Activated naive CD4-positive, alpha-beta T cell treated with anti-CD3 and anti-CD28 coated beads, Interleukin-2, amount 10 ng/mL, durations not matched to agents 7 days and 5 days (primary cell): ENCODE data around the gene PARM1.

Experiments
- CTCF ChIA-PET: fragments of 350-600 bp; sonication (Branson Sonifier 250); formaldehyde crosslinking; loops from one replicate; lab custom pipeline; 2021; ENCODE audit warnings: antibody characterized with exemption; lab: Charles Lee
- DNase-seq: peaks from one replicate; pipeline ENCODE4 v3.0.0-alpha.2; 2020
- H3K27ac Mint-ChIP-seq: one replicate; pipeline ENCODE4 v1.8.0; 2021; ENCODE audit warnings: mild to moderate bottlenecking, moderate library complexity, mixed read lengths
- H3K27me3 Mint-ChIP-seq: one replicate; pipeline ENCODE4 v1.8.0; 2021; ENCODE audit warnings: mild to moderate bottlenecking, mixed read lengths
- H3K36me3 Mint-ChIP-seq: one replicate; pipeline ENCODE4 v1.8.0; 2021; ENCODE audit warnings: mixed read lengths
- H3K4me1 Mint-ChIP-seq: one replicate; pipeline ENCODE4 v1.8.0; 2021; ENCODE audit warnings: mixed read lengths
- H3K4me3 Mint-ChIP-seq: one replicate; pipeline ENCODE4 v1.8.0; 2021; ENCODE audit warnings: mild to moderate bottlenecking, moderate library complexity, mixed read lengths
- H3K9me3 Mint-ChIP-seq: one replicate; pipeline ENCODE4 v1.8.0; 2021; ENCODE audit warnings: mixed read lengths

The PARM1 gene

DNA sequence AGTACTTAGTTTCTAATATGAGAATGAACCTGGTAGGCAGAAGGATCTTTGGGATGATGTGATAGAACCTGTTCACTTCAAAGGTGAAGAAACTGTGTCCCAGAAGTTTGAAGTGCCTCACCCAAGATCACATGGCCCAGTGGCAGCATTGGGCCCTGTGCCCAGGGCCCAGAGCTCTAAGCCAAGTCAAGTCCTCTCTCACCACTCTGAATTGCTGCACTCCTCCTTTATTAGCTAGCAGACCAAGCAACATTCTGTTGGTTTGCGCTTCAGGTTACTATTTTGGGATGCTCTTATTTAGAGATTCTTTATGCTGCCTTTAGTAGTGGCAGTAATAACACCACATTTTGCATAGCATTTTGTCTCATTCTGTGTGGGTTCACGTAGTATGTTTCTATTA is 82.7 kb downstream of the PARM1 start:
- H3K4me1 Mint-ChIP-seq, result no peaks in the 10 kb centered on the region
- CTCF ChIA-PET, result no interaction called here
- peaks cover 2% of the 10 kb centered on the region for H3K9me3 Mint-ChIP-seq
- H3K27me3 Mint-ChIP-seq, result no peaks in the 10 kb centered on the region
- H3K4me3 Mint-ChIP-seq, result no peak overlapping the region
- no peak overlapping the region for H3K27ac Mint-ChIP-seq
- no peaks in the 10 kb centered on the region for H3K36me3 Mint-ChIP-seq
- no peak for DNase-seq

DNA sequence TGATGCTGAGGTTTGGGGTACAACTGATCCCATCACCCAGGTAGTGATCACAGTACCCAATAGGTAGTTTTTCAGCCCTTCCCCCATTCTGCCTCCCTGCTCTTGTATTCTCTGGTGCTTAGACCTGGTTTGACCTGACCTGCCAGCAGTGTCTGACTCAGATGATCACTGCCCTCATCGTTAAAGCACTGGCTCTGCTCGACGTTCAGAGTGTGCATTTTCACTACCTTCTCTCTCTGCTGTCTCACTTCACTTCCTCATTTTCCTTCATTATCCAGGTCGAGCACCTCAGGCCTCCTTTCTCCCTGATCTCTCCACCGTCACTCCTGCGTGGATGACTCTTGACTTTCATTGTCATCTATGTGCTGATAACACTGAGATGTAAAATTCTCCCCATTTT is 83.6 kb downstream of the PARM1 start:
- H3K4me3 Mint-ChIP-seq, result no peak overlapping the region
- no peak overlapping the region for H3K27ac Mint-ChIP-seq
- no peak for DNase-seq
- no peaks in the 10 kb centered on the region for H3K36me3 Mint-ChIP-seq
- CTCF ChIA-PET, result no interaction called here
- no peaks in the 10 kb centered on the region for H3K27me3 Mint-ChIP-seq
- peaks cover 2% of the 10 kb centered on the region for H3K9me3 Mint-ChIP-seq
- no peaks in the 10 kb centered on the region for H3K4me1 Mint-ChIP-seq

DNA sequence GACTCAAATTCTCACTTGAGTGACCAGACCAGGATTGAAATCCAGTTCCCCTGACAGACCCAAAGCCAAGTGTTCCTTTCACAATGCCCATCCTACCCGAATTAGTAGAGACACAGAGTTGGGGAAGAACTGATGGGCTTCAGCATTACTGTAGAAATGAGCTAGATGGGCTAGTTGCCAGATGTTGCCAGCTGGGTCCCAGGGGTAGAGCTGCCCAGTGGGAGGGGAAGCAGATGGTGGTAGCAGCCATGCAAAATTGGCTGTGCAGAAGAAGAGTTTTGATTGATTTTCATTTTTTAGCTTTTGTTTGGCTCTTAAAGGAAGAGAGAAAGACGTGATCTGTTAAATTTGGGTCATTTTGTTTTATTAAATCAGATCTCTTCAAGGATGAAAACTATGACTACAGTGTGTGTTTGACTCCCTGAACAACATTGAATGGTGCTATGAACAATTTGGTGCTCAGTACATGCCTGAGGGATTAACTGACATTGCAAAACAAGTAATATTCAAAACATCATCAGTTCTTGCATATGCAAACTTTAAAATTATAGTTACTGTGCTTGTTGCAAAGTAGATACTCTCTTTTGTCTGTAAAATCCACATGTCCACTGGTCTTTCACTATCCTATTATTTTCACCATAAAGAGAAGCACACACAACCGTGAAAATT is 86.0 kb downstream of the PARM1 start:
- no peak overlapping the region for H3K27ac Mint-ChIP-seq
- H3K27me3 Mint-ChIP-seq, result no peaks in the 10 kb centered on the region
- no peaks in the 10 kb centered on the region for H3K4me1 Mint-ChIP-seq
- no peak overlapping the region for H3K4me3 Mint-ChIP-seq
- H3K9me3 Mint-ChIP-seq, result no peaks in the 10 kb centered on the region
- H3K36me3 Mint-ChIP-seq, result no peaks in the 10 kb centered on the region
- CTCF ChIA-PET, result no interaction called here
- DNase-seq, result no peak

DNA sequence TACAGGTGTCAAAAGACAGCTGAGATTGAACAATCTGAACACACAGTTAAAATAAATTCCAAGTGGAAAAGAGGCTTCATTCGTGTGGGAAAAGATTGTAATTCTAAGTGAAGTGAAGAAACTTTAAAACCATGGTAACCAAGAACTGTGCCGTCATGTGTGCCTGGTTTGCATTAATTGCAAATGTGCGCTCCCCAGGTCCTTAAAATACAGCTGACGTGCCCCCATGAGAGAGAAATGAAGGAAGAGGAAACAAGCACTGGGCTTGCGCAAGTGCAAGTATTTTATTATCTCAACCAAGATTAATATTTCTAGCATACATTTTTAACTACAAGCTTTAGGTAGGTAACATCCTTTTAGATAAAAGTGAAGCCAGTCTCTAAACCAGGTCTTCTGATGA is 92.5 kb downstream of the PARM1 start:
- H3K36me3 Mint-ChIP-seq, result no peaks in the 10 kb centered on the region
- H3K27me3 Mint-ChIP-seq, result no peaks in the 10 kb centered on the region
- H3K4me1 Mint-ChIP-seq, result no peaks in the 10 kb centered on the region
- CTCF ChIA-PET, result no interaction called here
- no peaks in the 10 kb centered on the region for H3K9me3 Mint-ChIP-seq
- no peak overlapping the region for H3K27ac Mint-ChIP-seq
- DNase-seq, result no peak
- H3K4me3 Mint-ChIP-seq, result no peak overlapping the region

DNA sequence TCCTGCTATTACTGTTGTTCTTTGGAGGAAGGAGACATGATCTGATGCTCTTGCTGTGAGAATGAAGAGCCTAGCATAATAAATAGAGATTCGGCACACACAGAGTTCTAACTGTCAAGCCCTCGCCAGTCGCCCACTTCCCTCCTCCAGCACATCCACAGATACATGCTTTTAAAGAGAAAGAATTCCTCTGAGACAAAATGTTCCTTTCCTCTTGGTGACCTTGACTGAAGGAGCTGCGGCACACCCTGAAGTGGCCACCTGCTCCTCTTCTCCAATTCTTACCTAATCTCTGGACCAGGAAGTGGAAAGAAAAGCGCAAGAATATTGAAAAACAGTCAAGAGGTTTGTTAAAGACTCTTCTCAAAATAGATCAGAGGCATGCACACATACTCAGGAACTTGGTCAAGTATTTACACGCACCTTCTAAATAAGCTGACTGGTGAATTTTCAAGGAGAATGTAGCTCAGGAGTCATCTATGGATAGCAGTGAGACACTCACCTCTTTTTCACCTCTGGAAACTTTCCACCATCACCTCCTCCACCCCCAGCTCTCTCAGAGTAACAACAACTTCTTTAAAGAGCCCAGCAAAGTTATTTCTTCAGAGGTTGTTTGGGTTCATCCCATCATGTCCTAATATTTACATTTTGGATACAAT is 95.4 kb downstream of the PARM1 start:
- CTCF ChIA-PET, result no interaction called here
- H3K27ac Mint-ChIP-seq, result no peak overlapping the region
- no peaks in the 10 kb centered on the region for H3K27me3 Mint-ChIP-seq
- no peaks in the 10 kb centered on the region for H3K4me1 Mint-ChIP-seq
- no peaks in the 10 kb centered on the region for H3K36me3 Mint-ChIP-seq
- DNase-seq, result no peak
- no peak overlapping the region for H3K4me3 Mint-ChIP-seq
- no peaks in the 10 kb centered on the region for H3K9me3 Mint-ChIP-seq

DNA sequence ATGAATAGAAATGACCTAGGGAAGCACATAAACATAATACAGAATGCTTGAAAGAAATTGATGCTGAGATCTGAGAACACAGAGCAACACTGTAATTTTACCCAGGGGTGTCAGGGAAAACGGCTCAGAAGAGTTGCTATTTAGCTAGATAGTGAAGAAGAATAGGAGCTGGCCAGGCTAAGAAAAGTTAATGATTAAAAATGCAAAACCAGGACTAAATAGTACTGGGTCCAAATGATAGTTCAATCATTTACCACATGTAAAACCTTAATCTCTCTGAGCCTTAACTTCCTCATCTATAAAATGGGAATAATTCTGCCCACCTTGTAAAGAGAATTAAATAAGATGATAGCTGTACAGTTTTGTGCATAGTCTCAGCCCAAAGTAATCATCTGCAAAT is 97.1 kb downstream of the PARM1 start:
- no peak overlapping the region for H3K27ac Mint-ChIP-seq
- no peaks in the 10 kb centered on the region for H3K4me1 Mint-ChIP-seq
- CTCF ChIA-PET, result interaction anchor here (0.7 kb wide), 1 partner anchor 20 kb away, joined by 3 read pairs; no protein-coding TSS in a partner anchor
- H3K27me3 Mint-ChIP-seq, result no peaks in the 10 kb centered on the region
- H3K36me3 Mint-ChIP-seq, result no peaks in the 10 kb centered on the region
- H3K4me3 Mint-ChIP-seq, result no peak overlapping the region
- no peaks in the 10 kb centered on the region for H3K9me3 Mint-ChIP-seq
- no peak for DNase-seq

DNA sequence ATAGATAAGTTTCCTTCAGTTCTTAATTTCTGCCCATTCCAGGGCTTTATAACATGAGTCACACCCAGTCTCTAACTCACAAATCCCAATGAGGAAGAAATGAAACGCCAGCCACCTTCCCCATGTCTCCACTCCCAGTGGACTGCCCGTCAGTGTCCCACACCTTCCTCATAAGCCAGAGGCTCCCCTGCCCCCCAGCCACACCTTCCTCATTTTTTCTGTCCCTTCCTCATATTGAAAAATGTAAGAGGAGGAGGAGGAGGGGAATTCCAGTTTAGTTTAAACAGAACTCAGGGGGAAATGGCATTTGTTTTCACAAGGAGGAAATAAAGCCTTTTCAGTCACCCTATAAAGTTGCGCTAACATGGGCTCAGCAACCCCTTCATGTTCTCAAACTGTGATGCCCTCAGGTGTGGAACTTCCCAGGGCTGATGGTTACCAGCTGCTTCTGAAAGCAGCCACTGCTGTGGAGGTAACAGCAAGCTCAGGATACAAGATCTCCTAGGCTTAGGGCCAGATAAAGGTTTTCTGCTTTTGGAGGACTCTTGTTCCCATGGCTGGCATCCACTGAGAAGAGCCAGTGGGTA is 97.8 kb downstream of the PARM1 start:
- Mint-ChIP-seq H3K4me3 (no peak overlapping the region), H3K27ac (no peak overlapping the region), H3K9me3 (no peaks in the 10 kb centered on the region), H3K4me1 (no peaks in the 10 kb centered on the region), H3K27me3 (no peaks in the 10 kb centered on the region), H3K36me3 (no peaks in the 10 kb centered on the region)
- CTCF ChIA-PET, result no interaction called here
- DNase-seq, result no peak

DNA sequence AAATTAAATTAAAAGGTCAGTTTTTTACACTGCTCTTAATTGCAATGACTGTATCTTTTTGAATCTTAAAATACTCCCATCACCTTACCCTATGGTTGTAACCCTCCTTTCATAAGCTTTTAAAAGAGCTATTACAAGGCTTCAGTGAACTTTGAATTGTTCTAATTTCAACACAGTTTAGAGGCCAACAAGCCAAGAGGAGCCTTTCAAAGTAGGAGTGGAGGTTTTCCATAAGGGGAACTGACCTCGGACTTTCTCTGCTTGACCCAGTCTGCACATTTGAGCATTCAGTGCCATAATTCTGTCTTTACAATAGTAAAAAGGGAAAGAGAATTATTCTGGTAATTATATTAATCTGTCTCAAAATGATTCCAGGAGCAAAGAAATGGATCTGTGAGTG is 98.9 kb downstream of the PARM1 start:
- H3K4me3 Mint-ChIP-seq, result no peak overlapping the region
- H3K36me3 Mint-ChIP-seq, result no peaks in the 10 kb centered on the region
- CTCF ChIA-PET, result interaction anchor here (0.6 kb wide), 1 partner anchor 337 kb away, joined by 3 read pairs; no protein-coding TSS in a partner anchor
- no peaks in the 10 kb centered on the region for H3K27me3 Mint-ChIP-seq
- no peaks in the 10 kb centered on the region for H3K9me3 Mint-ChIP-seq
- H3K4me1 Mint-ChIP-seq, result no peaks in the 10 kb centered on the region
- no peak overlapping the region for H3K27ac Mint-ChIP-seq
- no peak for DNase-seq

DNA sequence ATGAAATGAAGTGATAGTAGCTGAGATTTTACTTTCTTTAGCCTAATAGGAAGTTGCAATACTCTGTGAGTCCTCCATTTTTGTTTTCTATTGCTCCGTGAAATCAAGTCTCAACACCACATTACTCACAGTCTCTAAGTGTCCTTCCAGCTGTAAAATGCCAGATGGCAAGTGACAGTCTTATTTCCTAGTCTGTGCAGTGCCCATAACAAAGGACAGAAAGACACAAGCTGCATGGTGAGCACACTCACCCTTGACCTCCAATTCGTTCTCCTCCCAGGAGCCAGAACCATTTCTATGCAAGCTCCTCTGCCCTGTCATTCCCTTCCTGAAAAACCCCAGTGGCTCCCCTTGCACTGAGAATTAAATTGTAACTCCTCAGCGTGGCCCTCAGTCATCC is 101.6 kb downstream of the PARM1 start:
- no peaks in the 10 kb centered on the region for H3K36me3 Mint-ChIP-seq
- H3K4me1 Mint-ChIP-seq, result no peaks in the 10 kb centered on the region
- no peak overlapping the region for H3K4me3 Mint-ChIP-seq
- DNase-seq, result no peak
- H3K27ac Mint-ChIP-seq, result no peak overlapping the region
- CTCF ChIA-PET, result no interaction called here
- H3K9me3 Mint-ChIP-seq, result no peaks in the 10 kb centered on the region
- H3K27me3 Mint-ChIP-seq, result no peaks in the 10 kb centered on the region

DNA sequence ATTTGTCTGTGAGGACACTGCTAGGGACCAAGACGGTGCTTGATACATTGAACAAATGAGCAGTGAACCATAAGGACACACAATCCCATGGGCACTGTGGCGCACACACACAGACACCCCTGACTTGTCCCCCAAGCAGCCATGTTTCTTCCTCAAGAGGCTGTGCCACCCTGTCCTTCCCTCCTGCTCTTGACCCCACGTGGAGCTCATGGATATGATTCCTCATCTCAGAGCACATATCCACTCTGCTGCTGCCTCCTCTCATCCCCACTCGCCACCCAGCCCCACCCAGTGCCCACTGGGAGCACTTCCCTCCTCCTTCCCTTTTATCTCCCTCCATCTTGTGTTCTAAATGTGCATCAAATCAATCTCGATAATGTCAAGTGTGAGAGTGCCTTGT is 102.4 kb downstream of the PARM1 start:
- H3K36me3 Mint-ChIP-seq, result no peaks in the 10 kb centered on the region
- H3K27me3 Mint-ChIP-seq, result no peaks in the 10 kb centered on the region
- no peak for DNase-seq
- no peak overlapping the region for H3K4me3 Mint-ChIP-seq
- CTCF ChIA-PET, result no interaction called here
- H3K4me1 Mint-ChIP-seq, result no peaks in the 10 kb centered on the region
- no peaks in the 10 kb centered on the region for H3K9me3 Mint-ChIP-seq
- H3K27ac Mint-ChIP-seq, result no peak overlapping the region

DNA sequence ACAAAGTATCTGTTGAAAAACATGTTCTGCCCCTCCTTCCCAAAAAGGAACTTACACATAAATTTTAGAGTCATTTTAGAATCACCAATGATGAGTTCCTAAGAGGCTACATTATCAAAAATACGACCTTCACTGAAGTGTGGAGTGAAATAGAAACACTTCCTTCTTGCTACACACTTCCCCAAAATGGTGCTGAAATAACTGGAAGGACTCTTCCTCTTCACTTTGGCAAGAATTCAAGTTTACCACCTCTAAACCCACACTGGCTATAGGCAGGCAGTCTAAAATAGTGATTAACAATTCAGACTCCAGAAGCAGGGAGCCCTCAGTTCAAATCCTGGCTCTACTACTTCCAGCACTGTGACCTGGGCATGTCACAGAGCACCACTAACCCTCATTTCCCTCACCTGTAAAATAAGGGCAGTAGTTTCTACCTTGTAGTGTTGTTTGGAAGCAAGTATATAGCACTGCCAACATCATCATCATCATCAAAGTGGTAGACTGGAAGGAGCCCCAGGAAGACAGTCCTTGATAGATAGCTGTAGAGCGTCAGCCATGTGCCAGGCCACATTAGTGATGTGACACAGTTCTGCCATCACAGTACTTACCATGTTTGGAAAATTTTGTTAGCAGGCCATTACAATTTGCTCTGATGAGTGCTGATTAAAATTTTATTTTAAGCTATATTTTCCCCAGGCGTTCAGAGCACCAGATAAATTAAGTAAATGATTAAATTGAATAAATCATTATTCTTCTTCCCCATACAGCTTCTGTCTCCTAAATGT is 103.3 kb downstream of the PARM1 start:
- CTCF ChIA-PET, result no interaction called here

DNA sequence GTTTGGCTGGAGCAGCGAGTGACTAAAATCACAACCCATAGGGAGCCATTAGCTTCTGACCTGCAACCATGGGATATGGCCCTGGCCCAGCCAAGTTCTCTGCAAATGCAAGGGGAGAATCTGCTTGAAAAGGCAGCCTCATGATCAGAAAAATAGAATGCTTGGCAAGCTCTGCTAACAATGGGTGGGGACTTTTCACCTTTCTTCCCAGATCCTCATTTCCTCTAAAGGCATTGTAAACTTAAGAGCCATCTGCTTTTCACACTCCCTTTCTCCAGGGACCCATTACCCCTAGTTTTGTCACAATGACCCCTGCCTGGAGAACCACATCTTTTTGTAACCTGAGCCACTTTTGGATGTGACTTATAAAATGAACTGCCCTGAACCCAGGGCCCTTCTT is 104.3 kb downstream of the PARM1 start:
- no peak for DNase-seq
- no peaks in the 10 kb centered on the region for H3K4me1 Mint-ChIP-seq
- H3K36me3 Mint-ChIP-seq, result no peaks in the 10 kb centered on the region
- H3K4me3 Mint-ChIP-seq, result no peak overlapping the region
- CTCF ChIA-PET, result no interaction called here
- no peaks in the 10 kb centered on the region for H3K9me3 Mint-ChIP-seq
- no peak overlapping the region for H3K27ac Mint-ChIP-seq
- H3K27me3 Mint-ChIP-seq, result no peaks in the 10 kb centered on the region

More for the DNA sequence above, 103.3 kb downstream of the PARM1 start:
- DNase-seq, result no peak
- H3K27me3 Mint-ChIP-seq, result no peaks in the 10 kb centered on the region
- H3K36me3 Mint-ChIP-seq, result no peaks in the 10 kb centered on the region
- no peaks in the 10 kb centered on the region for H3K9me3 Mint-ChIP-seq
- no peaks in the 10 kb centered on the region for H3K4me1 Mint-ChIP-seq
- no peak overlapping the region for H3K27ac Mint-ChIP-seq
- H3K4me3 Mint-ChIP-seq, result no peak overlapping the region

DNA sequence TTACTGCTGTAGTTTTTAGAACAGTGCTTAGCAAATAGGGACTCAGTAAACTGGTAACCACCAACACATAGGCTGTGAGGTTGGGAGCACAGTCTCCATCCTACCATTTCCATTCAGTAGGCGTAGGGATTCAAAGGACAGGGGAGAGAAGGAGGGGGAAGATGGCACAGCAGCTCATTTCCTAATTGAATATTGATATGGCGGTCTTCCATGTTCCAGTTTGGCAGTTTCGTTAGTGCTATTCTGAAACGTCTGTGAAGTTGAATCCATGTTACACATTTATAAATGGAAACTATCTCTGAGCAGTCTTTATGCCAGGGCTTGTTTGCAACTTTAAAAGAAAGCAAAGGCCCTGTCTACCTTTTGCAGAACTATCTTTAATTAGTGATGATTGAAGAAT is 105.5 kb downstream of the PARM1 start:
- Mint-ChIP-seq H3K9me3 (no peaks in the 10 kb centered on the region), H3K4me3 (no peak overlapping the region), H3K36me3 (no peaks in the 10 kb centered on the region), H3K27me3 (no peaks in the 10 kb centered on the region), H3K4me1 (no peaks in the 10 kb centered on the region), H3K27ac (peak overlapping the region; percentile 29)
- no peak for DNase-seq
- CTCF ChIA-PET, result interaction anchor here (0.6 kb wide), 1 partner anchor 1699 kb away, joined by 3 read pairs; no protein-coding TSS in a partner anchor

DNA sequence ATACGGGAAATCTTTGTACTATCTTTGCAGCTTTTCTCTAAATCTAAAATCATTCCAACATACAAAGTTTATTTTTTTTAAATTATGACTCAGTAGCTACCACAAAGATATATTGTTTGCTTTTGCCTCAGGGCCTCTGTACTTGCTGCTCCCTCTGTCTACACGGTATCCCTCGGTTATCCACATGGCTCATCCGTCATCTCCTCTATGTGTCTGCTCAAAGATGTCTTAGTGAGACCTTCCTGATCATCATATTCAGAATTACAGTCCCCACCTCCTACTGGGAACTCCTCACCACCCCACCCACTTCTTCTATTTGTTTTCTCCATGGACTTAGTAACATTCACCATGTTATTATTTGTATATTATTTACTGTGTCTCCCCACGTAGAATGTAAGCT is 107.8 kb downstream of the PARM1 start:
- Mint-ChIP-seq H3K4me1 (no peaks in the 10 kb centered on the region), H3K27me3 (no peaks in the 10 kb centered on the region), H3K4me3 (no peak overlapping the region), H3K27ac (no peak overlapping the region), H3K9me3 (no peaks in the 10 kb centered on the region), H3K36me3 (no peaks in the 10 kb centered on the region)
- DNase-seq, result no peak
- CTCF ChIA-PET, result no interaction called here
